Sigmoid colon (tissue), 7 donors: ENCODE results near the gene POMT1. TPM values are rescaled to one million over a fixed set of nuclear protein-coding genes. Genes with fewer than 3 reads are reported as not detected.

Experiments
- DNase-seq: peaks from one replicate; pipeline ENCODE4 v3.0.0-alpha.2; 2019
- H3K27ac ChIP-seq, 4 donors: fragments of 200-600 bp; sonication (generic); one replicate each; pipeline ENCODE4 v1.5.1; 2016 to 2019; ENCODE audit warnings: mild to moderate bottlenecking in 1 of 4
- H3K27me3 ChIP-seq, 3 donors: fragments of 200-600 bp; sonication (generic); one replicate each; pipeline ENCODE4 v1.5.1; 2019; ENCODE audit warnings: mild to moderate bottlenecking in 1 of 3
- H3K36me3 ChIP-seq, 4 donors: fragments of 200-600 bp; sonication (generic); one replicate each; pipeline ENCODE4 v1.5.1; 2016 to 2019
- H3K4me1 ChIP-seq, 4 donors: fragments of 200-600 bp; sonication (generic); one replicate each; pipeline ENCODE4 v1.5.1; 2017 to 2019
- H3K4me3 ChIP-seq, 4 donors: fragments of 200-600 bp; sonication (generic); one replicate each; pipeline ENCODE4 v1.5.1; 2017 to 2019; ENCODE audit warnings: mild to moderate bottlenecking in 2 of 4, moderate library complexity in 1 of 4
- H3K9me3 ChIP-seq, 4 donors: fragments of 200-600 bp in 3 of 4; sonication (generic) in 3 of 4; one replicate each; pipeline versions ENCODE4 v1.5.1 to v1.6.1; 2013 to 2019
- EP300 ChIP-seq, 4 donors: sonication (generic); formaldehyde crosslinking; IDR thresholded peaks; one replicate each; pipeline ENCODE4 v1.6.1; 2017; ENCODE audit warnings: antibody characterized with exemption in 4 of 4
- POLR2A ChIP-seq, 2 donors: fragments of 450-650 bp; IDR thresholded peaks; one replicate each; pipeline ENCODE4 v1.6.1; 2016; ENCODE audit warnings: antibody characterized with exemption in 2 of 2, mild to moderate bottlenecking in 2 of 2, moderate library complexity in 2 of 2
- POLR2AphosphoS5 ChIP-seq, 4 donors: sonication (generic); formaldehyde crosslinking; IDR thresholded peaks; one replicate each; pipeline ENCODE4 v1.6.1; 2017; ENCODE audit warnings: antibody characterized with exemption in 4 of 4
- WGBS, 2 donors: extraction: QIAGEN DNeasy Blood & Tissue Kit; methylation state at CpG; one replicate each; pipeline ENCODE4 v1.1.7; 2013; 5-methylcytosine and 5-hydroxymethylcytosine counted together
- intact Hi-C: fragments of 100-400 bp; cut with DNase I; formaldehyde crosslinking; loops from one replicate; pipeline ENCODE4 v1.15.1; 2023
- polyA plus RNA-seq, 3 donors: library from polyadenylated mRNA; stranded (reverse); fragments of 200-250 nt; gene quantifications; one replicate each; pipeline ENCODE4 v1.2.3, GENCODE V29; 2013
- total RNA-seq, 4 donors: library from RNA; depleted of rRNA; stranded (reverse); fragments of >200 nt; gene quantifications; one replicate each; pipeline ENCODE4 v1.1.0, GENCODE V29; 2016
- TF ChIP-seq, protein P1 (sequence below), 4 experiments: fragments of 450-650 bp in 3 of 4; fragments of 200-600 bp in 1 of 4; IDR thresholded peaks; one replicate each; pipeline ENCODE4 v1.5.1; 2016 to 2019; ENCODE audit warnings: antibody characterized with exemption in 4 of 4, mild to moderate bottlenecking in 3 of 4, moderate library complexity in 2 of 4
- donor health status: healthy with polysubstance abuse.
- donor health status: Bipolar disorder and iron deficiency.
- donor health status: healthy.

POMT1 gene
- total and polyA plus RNA-seq, 7 donors: 3.6 to 61.2 (median 21.9) TPM

DNA sequence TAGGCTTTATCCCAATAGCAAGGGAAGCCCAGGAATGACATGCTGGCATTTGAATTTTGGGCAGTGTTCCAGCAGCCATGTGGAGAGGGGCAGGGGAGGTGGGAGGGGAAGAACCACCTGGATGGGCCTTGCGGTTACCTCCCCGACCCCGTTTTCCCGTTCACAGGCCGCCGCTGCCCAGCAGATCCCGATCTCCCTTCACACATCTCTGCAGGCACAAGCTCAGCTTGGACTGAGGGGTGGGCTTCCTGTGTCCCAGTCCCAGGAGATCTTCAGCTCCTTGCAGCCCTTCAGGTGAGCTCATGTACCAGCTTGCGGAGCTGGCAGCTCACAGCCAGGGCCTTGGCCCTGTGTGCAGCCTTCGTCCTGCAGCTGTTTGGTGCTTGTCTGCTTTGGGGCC, 15.7 kb upstream of the POMT1 start:
- TF ChIP-seq POLR2AphosphoS5 (IDR thresholded peaks at IDR 0.05) (no peak), POLR2A (IDR thresholded peaks at IDR 0.05) (no peak), EP300 (IDR thresholded peaks at IDR 0.05) (no peak)
- TF ChIP-seq, protein P1, sequence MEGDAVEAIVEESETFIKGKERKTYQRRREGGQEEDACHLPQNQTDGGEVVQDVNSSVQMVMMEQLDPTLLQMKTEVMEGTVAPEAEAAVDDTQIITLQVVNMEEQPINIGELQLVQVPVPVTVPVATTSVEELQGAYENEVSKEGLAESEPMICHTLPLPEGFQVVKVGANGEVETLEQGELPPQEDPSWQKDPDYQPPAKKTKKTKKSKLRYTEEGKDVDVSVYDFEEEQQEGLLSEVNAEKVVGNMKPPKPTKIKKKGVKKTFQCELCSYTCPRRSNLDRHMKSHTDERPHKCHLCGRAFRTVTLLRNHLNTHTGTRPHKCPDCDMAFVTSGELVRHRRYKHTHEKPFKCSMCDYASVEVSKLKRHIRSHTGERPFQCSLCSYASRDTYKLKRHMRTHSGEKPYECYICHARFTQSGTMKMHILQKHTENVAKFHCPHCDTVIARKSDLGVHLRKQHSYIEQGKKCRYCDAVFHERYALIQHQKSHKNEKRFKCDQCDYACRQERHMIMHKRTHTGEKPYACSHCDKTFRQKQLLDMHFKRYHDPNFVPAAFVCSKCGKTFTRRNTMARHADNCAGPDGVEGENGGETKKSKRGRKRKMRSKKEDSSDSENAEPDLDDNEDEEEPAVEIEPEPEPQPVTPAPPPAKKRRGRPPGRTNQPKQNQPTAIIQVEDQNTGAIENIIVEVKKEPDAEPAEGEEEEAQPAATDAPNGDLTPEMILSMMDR (IDR thresholded peaks at IDR 0.05): no peak
- Histone ChIP-seq H3K36me3 (peaks cover 76 to 100% (median 96%) of the 10 kb centered on the region in 4 donors), H3K4me3 (no peak overlapping the region), H3K9me3 (no peaks in the 10 kb centered on the region), H3K27ac (peak overlapping the region in 1 of 4 donors; percentile 81), H3K27me3 (no peaks in the 10 kb centered on the region), H3K4me1 (peaks cover 0 to 27% (median 14%) of the 10 kb centered on the region in 4 donors)
- DNase-seq: no peak
- intact Hi-C loops: no loop called here
- 91 to 92% methylated on average over 9 of the region's 9 CpGs for WGBS, 2 donors

DNA sequence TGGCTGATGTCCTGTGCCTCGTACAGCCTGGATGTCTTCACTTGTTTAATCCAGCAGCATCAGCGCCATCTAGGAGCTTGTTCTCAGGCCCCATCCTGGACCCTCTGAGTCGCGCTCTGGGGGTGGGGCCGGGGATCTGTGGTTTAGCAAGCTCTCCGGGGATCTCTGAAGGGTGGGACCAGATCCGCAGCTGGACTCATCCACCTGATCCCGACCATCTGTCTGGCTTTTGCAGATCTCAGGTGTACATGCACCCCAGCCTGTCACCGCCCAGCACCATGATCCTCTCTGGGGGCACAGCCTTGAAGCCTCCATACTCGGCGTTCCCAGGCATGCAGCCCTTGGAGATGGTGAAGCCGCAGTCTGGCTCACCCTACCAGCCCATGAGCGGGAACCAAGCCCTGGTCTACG, 15.1 kb upstream of the POMT1 start:
- TF ChIP-seq POLR2A (IDR thresholded peaks at IDR 0.05): no peak
- TF ChIP-seq POLR2AphosphoS5 (IDR thresholded peaks at IDR 0.05): no peak
- no peak for TF ChIP-seq EP300 (IDR thresholded peaks at IDR 0.05)
- 87 to 88% methylated on average over 14 of the region's 14 CpGs for WGBS, 2 donors
- DNase-seq: no peak
- Histone ChIP-seq H3K9me3 (no peaks in the 10 kb centered on the region), H3K4me3 (no peak overlapping the region), H3K36me3 (peaks cover 76 to 100% (median 96%) of the 10 kb centered on the region in 4 donors), H3K27ac (no peak overlapping the region), H3K27me3 (no peaks in the 10 kb centered on the region), H3K4me1 (peaks cover 0 to 20% (median 11%) of the 10 kb centered on the region in 4 donors)
- intact Hi-C loops: no loop called here

DNA sequence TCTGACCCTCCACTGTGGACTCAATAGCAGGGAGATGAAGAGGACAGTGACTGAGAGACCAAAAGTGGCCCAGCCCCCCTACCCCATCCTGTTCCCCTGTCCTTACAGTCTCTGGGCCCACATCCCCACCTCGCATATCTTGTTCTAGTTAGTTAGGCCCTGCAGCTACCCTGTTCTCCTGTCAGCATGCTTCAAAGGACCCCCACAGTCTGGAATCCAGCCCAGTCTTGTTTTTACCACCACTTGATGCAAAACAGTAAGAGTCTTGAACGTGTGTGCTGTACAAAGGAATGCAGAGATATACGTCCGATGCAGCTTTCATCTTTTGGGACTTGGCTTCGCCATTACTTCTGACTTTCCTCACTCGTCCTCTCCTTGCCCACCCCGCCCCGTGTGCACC, 12.2 kb upstream of the POMT1 start:
- Histone ChIP-seq H3K36me3 (peaks cover 79 to 100% (median 95%) of the 10 kb centered on the region in 4 donors), H3K27me3 (no peaks in the 10 kb centered on the region), H3K9me3 (no peaks in the 10 kb centered on the region), H3K4me1 (no peaks in the 10 kb centered on the region), H3K4me3 (no peak overlapping the region), H3K27ac (no peak overlapping the region)
- WGBS, 2 donors: 76 to 77% methylated on average over 8 of the region's 8 CpGs
- DNase-seq: no peak
- TF ChIP-seq EP300 (IDR thresholded peaks at IDR 0.05) (no peak), POLR2AphosphoS5 (IDR thresholded peaks at IDR 0.05) (no peak), POLR2A (IDR thresholded peaks at IDR 0.05) (no peak)
- TF ChIP-seq, protein P1 (IDR thresholded peaks at IDR 0.05): no peak
- intact Hi-C loops: no loop called here

GRCh38 chr9:131491001-131491710, 11.6 kb upstream of the POMT1 start:
- H3K9me3 ChIP-seq: no peaks in the 10 kb centered on the region
- H3K4me1 ChIP-seq: no peaks in the 10 kb centered on the region
- no peak overlapping the region for H3K4me3 ChIP-seq
- no peak overlapping the region for H3K27ac ChIP-seq
- H3K27me3 ChIP-seq: no peaks in the 10 kb centered on the region
- DNase-seq: no peak
- 96 to 97% methylated on average over 20 of the region's 20 CpGs for WGBS, 2 donors
- TF ChIP-seq POLR2A (IDR thresholded peaks at IDR 0.05) (no peak), EP300 (IDR thresholded peaks at IDR 0.05) (no peak), POLR2AphosphoS5 (IDR thresholded peaks at IDR 0.05) (no peak)
- TF ChIP-seq, protein P1 (IDR thresholded peaks at IDR 0.05): no peak
- peaks cover 73 to 100% (median 95%) of the 10 kb centered on the region in 4 donors for H3K36me3 ChIP-seq
- intact Hi-C loops: no loop called here

DNA sequence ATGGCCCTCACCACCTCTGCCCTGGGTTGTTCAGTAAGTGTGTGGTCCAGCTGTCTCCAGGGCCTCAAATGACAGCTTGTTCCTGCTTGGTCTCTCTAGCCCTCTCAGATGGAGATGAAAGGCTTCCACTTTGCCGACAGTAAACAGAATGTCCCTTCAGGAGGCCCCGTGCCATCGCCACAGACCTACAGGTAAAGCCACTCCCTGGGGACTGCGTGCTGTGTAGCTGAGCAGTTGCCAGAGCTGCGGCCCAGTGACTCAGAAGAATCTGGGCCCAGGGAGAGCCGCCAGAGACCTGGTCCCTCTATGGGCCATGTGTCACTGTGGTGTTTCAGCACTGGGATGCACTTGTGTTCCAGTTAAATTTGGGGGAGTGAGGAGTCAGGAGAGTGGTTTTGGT, 10.6 kb upstream of the POMT1 start:
- Histone ChIP-seq H3K27me3 (no peaks in the 10 kb centered on the region), H3K4me3 (no peak overlapping the region), H3K4me1 (no peaks in the 10 kb centered on the region), H3K9me3 (no peaks in the 10 kb centered on the region), H3K36me3 (peaks cover 74 to 100% (median 99%) of the 10 kb centered on the region in 4 donors), H3K27ac (no peak overlapping the region)
- TF ChIP-seq, protein P1 (IDR thresholded peaks at IDR 0.05): no peak
- TF ChIP-seq EP300 (IDR thresholded peaks at IDR 0.05) (no peak), POLR2AphosphoS5 (IDR thresholded peaks at IDR 0.05) (no peak), POLR2A (IDR thresholded peaks at IDR 0.05) (no peak)
- WGBS, 2 donors: 82 to 92% methylated on average over 6 of the region's 6 CpGs
- no peak for DNase-seq
- intact Hi-C loops: no loop called here
